Liver (tissue), 3 donors: ENCODE results near the gene PTK7.

Source experiments
- CTCF ChIP-seq: fragments of 150-350 bp; IDR thresholded peaks from 2 replicates; pipeline ENCODE4 v1.5.1; 2017; ENCODE audit warnings: improper control_type of control experiment, low read depth, low read length; ENCODE audit not compliant: missing input control
- GABPA ChIP-seq, 2 donors: IDR thresholded peaks in 1 of 2; conservative IDR thresholded peaks in 1 of 2; 2 replicates each; pipeline ENCODE4 v1.6.1; 2016; ENCODE audit warnings: antibody characterized with exemption in 2 of 2, mild to moderate bottlenecking in 1 of 2, moderate library complexity in 1 of 2
- REST ChIP-seq: IDR thresholded peaks from 2 replicates; pipeline ENCODE4 v1.6.1; 2016; ENCODE audit warnings: antibody characterized with exemption, mild to moderate bottlenecking
- RXRA ChIP-seq, 2 donors: IDR thresholded peaks; 2 replicates each; pipeline ENCODE4 v1.6.1; 2017 to 2018; ENCODE audit warnings: antibody characterized with exemption in 2 of 2, mild to moderate bottlenecking in 1 of 2
- donor health status: healthy.
- donor health status: healthy.

DNA sequence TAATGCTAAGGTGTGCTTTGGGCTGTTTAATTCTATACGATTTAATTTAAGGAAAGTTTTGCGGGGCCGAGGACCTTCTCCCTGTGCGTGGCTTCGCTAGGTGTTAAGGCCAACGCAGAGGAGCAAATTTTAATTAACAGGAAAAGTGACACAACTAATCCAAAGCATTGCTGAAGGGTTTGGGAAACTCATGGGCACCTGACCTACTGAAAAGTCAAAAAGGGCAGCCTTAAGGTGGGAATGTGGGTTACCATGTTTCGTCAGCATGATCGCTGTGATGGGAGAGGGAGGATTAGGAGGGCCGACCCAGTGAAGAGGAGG, 105.5 kb downstream of the PTK7 start:
- no peak for TF ChIP-seq CTCF
- no peak for TF ChIP-seq RXRA (IDR thresholded peaks at IDR 0.05)
- TF ChIP-seq REST: no peak
- no peak for TF ChIP-seq GABPA (IDR thresholded peaks at IDR 0.05 in 1 of 2, conservative IDR thresholded peaks at IDR 0.05 in 1 of 2)
